Suprapubic skin (tissue), 4 donors: Measurements from ENCODE around the gene PTPN21. TPM values are rescaled to one million over a fixed set of nuclear protein-coding genes. Genes with fewer than 3 reads are reported as not detected.

Experiments
- DNase-seq, 2 donors: peaks; one replicate each; pipeline ENCODE4 v3.0.0-alpha.2; 2019; ENCODE audit warnings: low spot score in 2 of 2
- H3K27ac ChIP-seq: fragments of 200-600 bp; sonication (generic); one replicate; pipeline ENCODE4 v1.5.1; 2019
- H3K27me3 ChIP-seq: fragments of 200-600 bp; sonication (generic); one replicate; pipeline ENCODE4 v1.5.1; 2019
- H3K36me3 ChIP-seq: fragments of 200-600 bp; sonication (generic); one replicate; pipeline ENCODE4 v1.5.1; 2019
- H3K4me1 ChIP-seq: fragments of 200-600 bp; sonication (generic); one replicate; pipeline ENCODE4 v1.5.1; 2019
- H3K4me3 ChIP-seq: fragments of 200-600 bp; sonication (generic); one replicate; pipeline ENCODE4 v1.5.1; 2019; ENCODE audit warnings: mild to moderate bottlenecking
- H3K9me3 ChIP-seq: fragments of 200-600 bp; sonication (generic); one replicate; pipeline ENCODE4 v1.5.1; 2019
- CTCF ChIP-seq, 2 donors: fragments of 200-600 bp in 1 of 2; fragments of 450-650 bp in 1 of 2; sonication (generic) in 1 of 2; IDR thresholded peaks; one replicate each; pipeline ENCODE4 v1.5.1; 2016 to 2019; ENCODE audit warnings: antibody characterized with exemption in 2 of 2, mild to moderate bottlenecking in 1 of 2, moderate library complexity in 1 of 2
- POLR2A ChIP-seq, 2 donors: fragments of 450-650 bp; IDR thresholded peaks; one replicate each; pipeline ENCODE4 v1.6.1; 2017; ENCODE audit warnings: antibody characterized with exemption in 2 of 2, mild to moderate bottlenecking in 2 of 2, moderate library complexity in 2 of 2
- POLR2AphosphoS5 ChIP-seq, 3 donors: sonication (generic); formaldehyde crosslinking; IDR thresholded peaks; one replicate each; pipeline ENCODE4 v1.6.1; 2017; ENCODE audit warnings: antibody characterized with exemption in 3 of 3
- total RNA-seq, 4 donors: library from RNA; depleted of rRNA; stranded (reverse); fragments of >200 nt; gene quantifications; one replicate each; pipeline ENCODE4 v1.1.0, GENCODE V29; 2016

Gene PTPN21
- total RNA-seq, 4 donors from 2014 or later, result 33.2 to 71.1 (median 39.9) TPM

- H3K27me3 ChIP-seq, result no peaks in the 10 kb centered on the region
- H3K36me3 ChIP-seq, result peaks cover 41% of the 10 kb centered on the region
- no peak overlapping the region for H3K27ac ChIP-seq
- H3K9me3 ChIP-seq, result no peaks in the 10 kb centered on the region
- H3K4me1 ChIP-seq, result no peaks in the 10 kb centered on the region
- TF ChIP-seq POLR2AphosphoS5 (IDR thresholded peaks at IDR 0.05) (no peak), POLR2A (IDR thresholded peaks at IDR 0.05) (no peak), CTCF (IDR thresholded peaks at IDR 0.05) (no peak)
- no peak for DNase-seq
- no peak overlapping the region for H3K4me3 ChIP-seq
Measured at GRCh38 chr14:88417594-88417993, 137.2 kb downstream of the PTPN21 start.

Other genes with a start within 250 kb of the PTPN21 start
- gene KCNK10, start 231.7 kb downstream of the PTPN21 start, total RNA-seq, result under 1 TPM in 2 of 4 donors, not detected in 2; 0.04 to 0.08 TPM
- gene SPATA7, start 169.3 kb downstream of the PTPN21 start, total RNA-seq, result 10 to 100 TPM; 10.7 to 12.4 (median 11.6) TPM
- 10 to 100 TPM; 49.2 to 83.6 (median 59.9) TPM for gene ZC3H14, start 8.0 kb upstream of the PTPN21 start, total RNA-seq
- 1 to 10 TPM in 2 of 4 donors, under 1 TPM in 2; 0.42 to 3.3 (median 1.2) TPM for gene EML5, start 237.9 kb upstream of the PTPN21 start, total RNA-seq